GM19099 (cell line): Measurements from ENCODE around the gene TLE2.

Experiments
- POLR2A ChIP-seq: IDR thresholded peaks from 3 replicates; pipeline ENCODE4 v1.6.1; 2011; ENCODE audit warnings: low read depth; ENCODE audit not compliant: insufficient read length; ENCODE audit errors: extremely low read depth

Gene TLE2

DNA sequence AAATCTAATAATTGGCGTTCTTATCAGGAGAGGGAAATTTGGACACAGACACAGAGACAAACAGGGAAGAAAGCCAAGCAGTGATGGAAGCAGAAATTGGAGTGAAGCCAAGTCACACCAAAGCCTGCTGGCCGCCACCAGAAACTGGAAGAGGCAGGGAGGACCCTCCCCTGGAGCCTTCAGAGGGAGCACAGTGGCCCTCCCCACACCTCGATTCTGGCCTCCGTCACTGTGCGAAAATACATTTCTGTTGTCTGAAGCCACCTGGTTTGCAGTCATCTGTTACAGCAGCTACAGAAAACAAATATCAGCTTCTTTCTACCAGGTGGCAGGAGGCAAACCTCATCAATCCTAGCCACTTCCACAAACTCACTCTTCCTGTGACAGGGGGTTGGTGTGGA is 60.0 kb downstream of the TLE2 start:
- no peak for TF ChIP-seq POLR2A

DNA sequence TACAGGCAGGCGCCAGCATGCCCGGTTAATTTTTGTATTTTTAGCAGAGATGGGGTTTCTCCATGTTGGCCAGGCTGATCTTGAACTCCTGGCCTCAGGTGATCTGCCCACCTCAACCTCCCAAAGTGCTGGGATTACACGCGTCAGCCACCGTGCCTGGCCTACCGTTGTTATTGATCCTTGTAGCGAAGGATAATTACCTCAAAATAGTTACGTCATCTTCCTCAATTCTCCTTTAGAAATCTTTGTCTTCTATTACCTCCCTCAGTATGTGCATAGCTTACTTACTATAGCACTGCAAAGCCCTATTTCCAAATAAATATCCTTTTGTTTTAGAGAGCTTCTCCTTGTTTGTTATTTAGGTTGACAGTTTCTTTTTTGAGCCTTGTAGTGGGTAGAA is 61.1 kb downstream of the TLE2 start:
- TF ChIP-seq POLR2A = no peak

DNA sequence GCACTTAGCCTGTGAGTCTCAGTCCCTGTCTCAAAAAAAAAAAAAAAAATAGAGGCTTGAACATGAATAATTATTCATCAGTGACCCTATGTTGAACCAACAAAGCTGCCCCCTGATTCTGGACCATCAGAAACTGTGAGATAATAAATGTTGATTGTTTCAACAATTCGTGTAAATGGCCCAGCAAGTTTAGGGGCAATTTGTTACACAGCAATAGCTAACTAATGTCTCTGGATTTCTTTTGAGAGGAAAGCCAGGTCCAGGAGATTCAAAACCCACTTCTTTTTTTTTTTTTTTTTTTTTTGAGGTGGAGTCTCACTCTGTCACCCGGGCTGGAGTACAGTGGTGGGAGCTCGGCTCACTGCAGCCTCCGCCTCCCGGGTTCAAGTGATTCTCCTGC is 64.2 kb downstream of the TLE2 start:
- TF ChIP-seq POLR2A = no peak

DNA sequence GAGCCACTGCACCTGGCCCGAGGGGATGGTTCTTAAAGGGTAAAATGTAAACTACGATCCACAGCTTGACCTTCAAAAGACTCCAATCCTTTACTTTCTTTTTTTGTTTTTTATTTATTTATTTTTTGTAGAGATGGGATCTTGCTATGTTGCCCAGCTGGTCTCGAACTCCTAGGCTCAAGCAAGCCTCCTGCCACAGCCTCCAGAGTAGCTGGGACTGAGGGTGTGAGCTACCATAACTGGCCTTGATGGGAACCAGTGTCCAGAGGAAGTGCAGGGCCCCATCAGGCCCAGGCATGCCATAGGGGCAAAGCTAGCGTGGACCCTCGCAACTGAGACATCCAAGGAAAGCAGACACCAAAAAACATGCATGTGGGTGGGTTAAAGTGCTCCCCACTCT is 66.0 kb downstream of the TLE2 start:
- TF ChIP-seq POLR2A = no peak

DNA sequence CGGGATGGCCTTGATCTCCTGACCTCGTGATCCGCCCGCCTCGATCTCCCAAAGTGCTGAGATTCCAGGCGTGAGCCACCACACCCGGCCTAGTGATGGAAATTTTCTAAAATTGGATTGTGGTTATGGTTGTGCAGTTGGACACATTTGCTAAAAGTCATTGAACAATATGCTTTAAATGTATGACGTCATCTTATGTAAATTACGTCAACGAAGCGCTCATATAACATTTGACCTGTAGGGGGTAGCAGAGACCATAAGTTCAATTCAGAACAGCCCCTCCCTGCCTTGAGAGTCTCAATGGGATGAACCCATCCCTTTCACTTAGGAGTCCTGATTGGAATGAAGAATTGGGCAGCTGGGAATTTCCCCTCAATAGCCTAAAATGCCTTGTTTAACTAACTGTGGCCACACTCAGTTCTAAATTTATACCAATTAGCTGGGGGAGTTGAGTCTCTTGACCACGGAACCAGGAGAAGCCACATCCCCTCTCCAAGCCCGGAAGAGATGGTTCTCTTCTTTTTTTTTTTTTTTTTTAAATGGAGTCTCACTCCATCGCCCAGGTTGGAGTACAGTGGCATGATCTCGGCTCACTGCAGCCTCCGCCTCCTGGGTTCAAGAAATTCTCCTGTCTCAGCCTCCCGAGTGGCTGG is 66.9 kb downstream of the TLE2 start:
- TF ChIP-seq POLR2A = no peak

DNA sequence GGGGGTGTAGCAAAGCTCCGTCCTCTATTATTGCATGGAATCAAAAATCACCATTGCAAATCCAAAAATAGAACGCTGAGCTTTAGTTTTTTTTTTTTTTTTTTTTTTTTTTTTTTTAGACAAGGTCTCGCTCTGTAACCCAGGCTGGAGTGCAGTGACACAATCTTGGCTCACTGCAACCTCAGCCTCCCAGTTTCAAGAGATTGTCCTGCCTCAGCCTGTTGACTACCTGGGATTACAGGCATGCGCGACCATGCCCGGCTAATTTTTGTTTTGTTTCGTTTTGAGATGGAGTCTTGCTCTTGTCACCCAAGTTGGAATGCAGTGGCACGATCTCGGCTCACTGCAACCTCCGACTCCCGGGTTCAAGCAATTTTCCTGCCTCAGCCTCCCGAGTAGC is 69.0 kb downstream of the TLE2 start:
- TF ChIP-seq POLR2A = no peak

DNA sequence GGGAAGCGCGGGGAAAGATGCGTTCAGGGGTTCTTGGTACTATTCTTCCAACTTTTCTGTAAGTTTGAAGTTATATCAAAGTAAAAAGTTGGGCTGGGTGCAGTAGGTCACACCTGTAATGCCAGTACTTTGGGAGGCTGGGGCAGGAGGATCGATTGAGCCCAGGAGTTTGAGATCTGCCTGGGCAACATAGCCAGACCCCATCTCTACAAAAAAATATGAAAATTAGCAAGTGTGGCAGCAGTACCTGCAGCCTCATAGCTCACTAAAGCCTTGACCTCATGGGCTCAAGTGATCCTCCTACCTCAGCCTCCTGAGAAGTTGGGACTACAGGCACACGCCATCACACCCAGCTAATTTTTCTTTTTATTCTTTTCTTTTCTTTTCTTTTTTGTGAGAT is 71.9 kb downstream of the TLE2 start:
- no peak for TF ChIP-seq POLR2A

DNA sequence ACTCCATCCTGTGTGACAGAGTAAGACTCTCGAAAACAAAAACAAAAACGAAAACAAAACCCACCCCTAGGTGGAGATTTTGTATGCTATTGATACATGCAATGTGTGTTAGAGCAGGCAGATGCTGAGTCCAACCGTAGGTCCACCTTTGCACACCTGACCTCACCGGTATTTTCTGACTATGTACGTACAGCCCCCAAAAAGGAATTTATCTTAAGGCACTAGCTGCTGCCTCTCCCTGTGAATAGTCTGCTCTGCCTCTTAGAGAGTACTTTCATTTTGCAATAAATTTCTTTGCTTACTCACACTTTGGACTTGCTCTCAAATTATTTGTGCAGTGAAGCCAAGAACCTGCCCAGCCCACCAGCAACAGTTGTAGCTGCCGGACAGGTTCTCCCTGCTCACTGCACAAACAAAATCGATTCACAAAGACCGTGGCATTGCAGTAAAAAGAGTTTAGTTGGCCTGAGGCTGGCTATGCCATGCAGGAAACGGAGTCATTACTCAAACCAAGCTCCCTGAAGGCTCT is 76.1 kb downstream of the TLE2 start:
- no peak for TF ChIP-seq POLR2A

DNA sequence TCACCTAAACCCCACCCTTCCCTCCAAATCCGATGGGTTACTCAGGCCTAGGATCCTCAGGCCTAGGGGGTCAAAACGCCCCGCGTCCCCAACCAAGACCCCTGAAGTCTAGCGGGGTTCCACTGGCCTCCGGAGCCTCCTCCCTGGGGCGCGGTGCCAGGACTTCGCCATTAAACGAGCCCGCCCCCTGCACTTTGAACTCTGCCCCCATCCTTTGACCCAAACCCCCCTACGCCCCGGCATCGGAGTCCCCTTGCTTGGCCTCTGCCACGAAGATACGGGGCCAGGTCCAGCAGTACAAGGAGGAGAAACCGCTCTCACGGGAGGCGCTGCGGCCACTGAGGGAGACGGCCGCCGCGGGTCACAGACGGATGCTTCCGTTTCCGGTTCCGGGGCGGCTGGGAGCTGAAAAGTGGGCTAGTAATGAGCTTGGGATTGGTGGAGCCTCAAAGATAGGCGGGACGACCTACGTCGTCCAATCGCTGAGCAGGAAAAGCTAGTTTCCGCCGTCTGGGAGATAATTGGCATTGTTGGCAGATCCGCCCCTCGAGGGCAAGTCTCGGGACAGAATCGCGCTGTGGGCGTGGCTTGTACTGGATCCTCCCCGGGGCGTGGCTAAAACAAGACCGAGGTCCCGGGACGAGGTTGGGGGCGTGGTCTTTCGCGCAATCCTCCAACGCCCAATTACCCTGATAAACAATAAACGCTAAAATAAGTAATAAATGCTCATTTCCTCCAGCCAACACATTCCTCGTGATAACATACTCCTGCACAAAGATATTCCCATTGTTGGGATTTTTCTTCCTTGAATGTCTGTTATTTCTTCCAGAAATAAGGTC is 78.6 kb downstream of the TLE2 start:
- peak; percentile 94 for TF ChIP-seq POLR2A

DNA sequence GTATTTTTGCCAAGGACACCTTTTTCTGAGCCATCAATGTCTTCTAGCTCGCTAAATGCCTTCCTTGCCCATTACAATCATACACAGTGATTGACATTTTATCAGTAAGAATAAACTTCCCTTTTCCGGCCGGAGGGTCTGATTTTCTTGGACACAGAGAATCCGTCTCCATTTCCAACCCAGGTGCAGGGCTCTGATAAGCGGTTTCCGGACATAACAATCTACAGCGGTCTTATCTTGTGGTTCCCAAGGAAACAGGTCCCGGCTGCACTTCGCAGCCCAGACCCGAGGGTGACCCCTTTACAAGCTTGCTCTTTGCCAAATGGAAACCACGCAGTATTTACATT is 79.2 kb downstream of the TLE2 start:
- TF ChIP-seq POLR2A = no peak
